Hepatocyte (in vitro differentiated cells): ENCODE results near the gene GRIK1.

Experiments used
- EZH2phosphoT487 ChIP-seq: fragments of 200-600 bp; sonication (generic); IDR thresholded peaks from one replicate; pipeline ENCODE4 v1.6.1; 2018; ENCODE audit warnings: antibody characterized with exemption, mild to moderate bottlenecking, low read depth, moderate library complexity; ENCODE audit not compliant: unreplicated experiment, severe bottlenecking
- TF ChIP-seq, protein P1 (sequence below): fragments of 200-600 bp; sonication (generic); IDR thresholded peaks from 2 replicates; pipeline ENCODE4 v1.5.1; 2016; ENCODE audit warnings: antibody characterized with exemption, mild to moderate bottlenecking; ENCODE audit not compliant: poor library complexity

DNA sequence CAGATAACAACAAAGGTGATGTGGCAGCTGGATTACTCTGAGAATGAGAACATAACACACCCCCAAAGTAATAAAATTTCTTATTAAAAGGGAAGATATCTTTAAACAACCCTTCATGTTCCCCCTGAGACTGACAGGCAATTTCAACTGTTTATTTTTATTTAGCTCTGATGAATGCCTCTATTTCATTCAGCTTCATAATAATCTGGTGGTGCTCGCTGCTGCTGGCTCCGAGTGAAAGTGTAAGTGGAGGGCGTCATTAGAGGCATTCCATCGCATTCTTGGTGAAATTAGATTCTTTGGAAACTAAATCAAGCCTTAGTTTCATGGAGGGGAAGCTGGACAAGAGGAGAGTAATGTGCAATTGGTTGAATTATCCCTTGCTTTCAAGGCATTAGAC lies 128.9 kb downstream of the GRIK1 start:
- TF ChIP-seq, protein P1, sequence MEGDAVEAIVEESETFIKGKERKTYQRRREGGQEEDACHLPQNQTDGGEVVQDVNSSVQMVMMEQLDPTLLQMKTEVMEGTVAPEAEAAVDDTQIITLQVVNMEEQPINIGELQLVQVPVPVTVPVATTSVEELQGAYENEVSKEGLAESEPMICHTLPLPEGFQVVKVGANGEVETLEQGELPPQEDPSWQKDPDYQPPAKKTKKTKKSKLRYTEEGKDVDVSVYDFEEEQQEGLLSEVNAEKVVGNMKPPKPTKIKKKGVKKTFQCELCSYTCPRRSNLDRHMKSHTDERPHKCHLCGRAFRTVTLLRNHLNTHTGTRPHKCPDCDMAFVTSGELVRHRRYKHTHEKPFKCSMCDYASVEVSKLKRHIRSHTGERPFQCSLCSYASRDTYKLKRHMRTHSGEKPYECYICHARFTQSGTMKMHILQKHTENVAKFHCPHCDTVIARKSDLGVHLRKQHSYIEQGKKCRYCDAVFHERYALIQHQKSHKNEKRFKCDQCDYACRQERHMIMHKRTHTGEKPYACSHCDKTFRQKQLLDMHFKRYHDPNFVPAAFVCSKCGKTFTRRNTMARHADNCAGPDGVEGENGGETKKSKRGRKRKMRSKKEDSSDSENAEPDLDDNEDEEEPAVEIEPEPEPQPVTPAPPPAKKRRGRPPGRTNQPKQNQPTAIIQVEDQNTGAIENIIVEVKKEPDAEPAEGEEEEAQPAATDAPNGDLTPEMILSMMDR: no peak
- no peak for TF ChIP-seq EZH2phosphoT487
